ENCODE measurements around the gene SFMBT1.
A peak's percentile ranks its signal among the peaks of the same experiment; 100 is the strongest.
"Not testable (repeated sequence)": the region's sequence is repeated elsewhere in the genome, so short reads cannot be mapped to it uniquely, and the experiment has no call there.

Gene SFMBT1

DNA sequence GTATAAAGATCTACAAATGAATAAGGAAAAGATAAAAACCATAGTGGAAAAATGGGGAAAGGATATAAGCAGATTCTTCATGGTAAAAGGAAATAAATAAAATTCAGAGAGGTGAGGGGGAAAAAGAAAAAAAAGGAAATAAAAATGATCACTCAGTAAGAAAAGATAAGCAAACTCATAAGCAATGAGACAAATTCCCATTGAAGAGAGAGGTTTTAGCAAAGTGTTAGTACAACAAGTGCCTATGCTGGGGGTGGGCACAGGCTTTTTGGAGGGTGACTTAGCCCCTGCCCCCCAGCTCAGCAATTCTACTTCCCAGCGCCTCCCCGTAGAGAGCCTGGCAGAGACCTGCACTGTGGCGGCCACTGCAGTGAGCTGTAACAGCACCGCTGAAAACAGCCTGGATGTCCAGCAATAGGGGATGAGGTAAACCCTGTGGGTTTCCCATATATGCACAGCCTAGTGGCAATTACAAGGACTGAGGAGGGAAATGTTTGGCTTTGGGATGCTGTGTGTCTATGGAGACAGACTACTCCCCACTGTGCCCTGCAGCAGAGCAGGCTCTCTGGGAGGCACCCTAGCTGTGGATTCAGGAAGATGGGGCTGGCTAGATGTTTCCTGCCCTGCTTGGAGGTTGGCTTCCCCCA, 23.7 kb upstream of the SFMBT1 start:
- Histone ChIP-seq H3K36me3 (ENCODE audit: control insufficient read depth, insufficient read depth, low read length) (no peaks in the 10 kb centered on the region), H3K9ac (ENCODE audit: low read length) (no peak overlapping the region), H3K4me3 (ENCODE audit: low read length) (no peak overlapping the region), H3K27me3 (ENCODE audit: control insufficient read depth, insufficient read depth, low read length) (no peaks in the 10 kb centered on the region), H3K4me1 (ENCODE audit: control insufficient read depth, insufficient read depth, low read length) (peaks cover 14% of the 10 kb centered on the region), H3K9me3 (ENCODE audit: control insufficient read depth, low read length) (no peaks in the 10 kb centered on the region)

DNA sequence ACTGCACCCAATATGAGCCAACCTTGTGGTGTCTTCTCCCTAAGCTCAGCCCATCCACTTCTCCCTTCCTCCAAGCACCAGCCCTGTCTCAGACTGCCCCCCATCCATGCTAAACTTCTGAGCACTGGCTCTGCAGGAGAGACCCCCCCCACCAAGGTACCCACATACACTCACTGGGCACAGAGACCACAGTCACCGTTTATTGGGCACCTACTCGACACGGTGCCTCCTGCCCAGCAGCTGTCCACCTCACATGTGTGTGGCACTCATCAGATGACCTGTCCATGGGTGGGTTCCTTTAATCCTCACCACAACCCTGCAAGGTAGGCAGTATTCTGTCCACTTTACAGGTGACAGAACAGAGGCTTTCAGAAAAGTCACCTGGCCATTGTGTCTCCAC, 22.3 kb upstream of the SFMBT1 start:
- H3K4me1 ChIP-seq (ENCODE audit: control insufficient read depth, insufficient read depth, low read length) = peaks cover 10% of the 10 kb centered on the region
- H3K9me3 ChIP-seq (ENCODE audit: control insufficient read depth, low read length) = no peaks in the 10 kb centered on the region
- H3K4me3 ChIP-seq (ENCODE audit: low read length) = no peak overlapping the region
- no peak overlapping the region for H3K9ac ChIP-seq (ENCODE audit: low read length)
- H3K27me3 ChIP-seq (ENCODE audit: control insufficient read depth, insufficient read depth, low read length) = no peaks in the 10 kb centered on the region
- H3K36me3 ChIP-seq (ENCODE audit: control insufficient read depth, insufficient read depth, low read length) = no peaks in the 10 kb centered on the region

DNA sequence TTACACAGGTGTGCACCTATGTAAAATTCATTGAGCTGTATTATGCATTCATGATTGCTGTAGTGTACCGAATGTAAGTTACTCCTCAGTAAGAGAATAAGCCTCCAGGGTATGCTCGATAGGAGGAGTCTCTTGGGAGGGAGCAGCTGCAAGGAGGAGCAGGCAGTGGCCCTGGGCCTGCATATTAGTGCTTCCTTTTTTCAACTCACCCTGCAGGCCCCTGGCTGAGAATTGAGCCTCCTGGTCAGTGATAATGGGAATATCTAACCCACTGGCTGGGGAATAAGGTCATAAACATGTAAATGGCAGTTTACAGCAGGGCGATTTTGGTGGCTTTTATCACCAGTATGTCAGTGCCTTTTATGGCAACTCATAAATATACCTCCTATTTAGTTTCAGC, 21.7 kb upstream of the SFMBT1 start:
- peaks cover 9% of the 10 kb centered on the region for H3K4me1 ChIP-seq (ENCODE audit: control insufficient read depth, insufficient read depth, low read length)
- H3K9me3 ChIP-seq (ENCODE audit: control insufficient read depth, low read length) = no peaks in the 10 kb centered on the region
- no peaks in the 10 kb centered on the region for H3K36me3 ChIP-seq (ENCODE audit: control insufficient read depth, insufficient read depth, low read length)
- no peak overlapping the region for H3K9ac ChIP-seq (ENCODE audit: low read length)
- no peak overlapping the region for H3K4me3 ChIP-seq (ENCODE audit: low read length)
- no peaks in the 10 kb centered on the region for H3K27me3 ChIP-seq (ENCODE audit: control insufficient read depth, insufficient read depth, low read length)

DNA sequence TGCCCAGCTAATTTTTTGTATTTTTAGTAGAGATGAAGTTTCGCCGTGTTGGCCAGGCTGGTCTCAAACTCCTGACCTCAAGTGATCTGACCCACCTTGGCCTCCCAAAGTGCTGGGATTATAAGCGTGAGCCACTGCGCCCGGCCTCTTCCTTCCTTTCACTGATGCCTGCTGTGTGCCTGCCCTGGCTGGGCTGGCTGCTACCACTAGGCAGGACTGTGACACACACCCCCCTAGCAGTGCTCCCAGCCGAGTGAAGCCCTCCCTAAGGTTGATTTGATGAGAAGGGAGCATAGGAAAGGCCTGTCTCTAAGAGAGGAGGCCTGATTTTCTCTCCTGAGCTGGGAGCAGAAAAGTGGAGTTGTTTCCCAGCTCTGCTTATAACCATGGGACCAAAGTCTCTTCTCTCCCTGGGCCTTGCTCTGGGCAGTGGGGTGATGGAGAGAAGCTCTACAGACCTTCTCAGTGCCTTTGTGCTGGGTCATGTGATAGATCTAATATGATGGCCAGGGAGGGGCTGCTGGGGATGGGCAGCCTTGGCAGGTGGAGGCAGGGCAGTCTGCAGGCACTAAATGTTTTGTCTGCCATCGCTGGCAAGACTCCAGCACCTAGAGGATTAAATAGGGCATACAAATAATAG, 20.1 kb upstream of the SFMBT1 start:
- no peak overlapping the region for H3K4me3 ChIP-seq (ENCODE audit: low read length)
- H3K36me3 ChIP-seq (ENCODE audit: control insufficient read depth, insufficient read depth, low read length) = no peaks in the 10 kb centered on the region
- H3K4me1 ChIP-seq (ENCODE audit: control insufficient read depth, insufficient read depth, low read length) = no peaks in the 10 kb centered on the region
- no peak overlapping the region for H3K9ac ChIP-seq (ENCODE audit: low read length)
- H3K9me3 ChIP-seq (ENCODE audit: control insufficient read depth, low read length) = no peaks in the 10 kb centered on the region
- no peaks in the 10 kb centered on the region for H3K27me3 ChIP-seq (ENCODE audit: control insufficient read depth, insufficient read depth, low read length)

DNA sequence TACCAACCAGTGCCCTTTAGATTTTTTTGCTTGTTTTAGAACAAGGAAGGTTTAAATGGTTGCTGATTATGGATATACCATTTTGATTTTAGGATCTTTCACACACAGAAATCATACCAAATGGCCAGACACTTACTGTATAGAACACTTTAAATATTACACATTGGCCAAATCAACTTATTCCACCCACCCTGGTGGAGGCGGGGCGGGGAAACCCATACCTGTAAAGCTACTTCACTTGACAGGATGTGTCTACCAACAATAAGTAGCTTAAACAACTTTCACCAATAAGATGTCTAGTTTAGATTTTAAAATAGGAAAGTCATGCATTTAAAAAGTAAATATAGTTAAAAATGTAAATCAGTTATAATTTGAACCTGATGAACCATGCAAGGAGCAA, 17.0 kb upstream of the SFMBT1 start:
- Histone ChIP-seq H3K4me1 (ENCODE audit: control insufficient read depth, insufficient read depth, low read length) (no peaks in the 10 kb centered on the region), H3K9ac (ENCODE audit: low read length) (no peak overlapping the region), H3K4me3 (ENCODE audit: low read length) (no peak overlapping the region), H3K27me3 (ENCODE audit: control insufficient read depth, insufficient read depth, low read length) (no peaks in the 10 kb centered on the region), H3K36me3 (ENCODE audit: control insufficient read depth, insufficient read depth, low read length) (no peaks in the 10 kb centered on the region), H3K9me3 (ENCODE audit: control insufficient read depth, low read length) (no peaks in the 10 kb centered on the region)

DNA sequence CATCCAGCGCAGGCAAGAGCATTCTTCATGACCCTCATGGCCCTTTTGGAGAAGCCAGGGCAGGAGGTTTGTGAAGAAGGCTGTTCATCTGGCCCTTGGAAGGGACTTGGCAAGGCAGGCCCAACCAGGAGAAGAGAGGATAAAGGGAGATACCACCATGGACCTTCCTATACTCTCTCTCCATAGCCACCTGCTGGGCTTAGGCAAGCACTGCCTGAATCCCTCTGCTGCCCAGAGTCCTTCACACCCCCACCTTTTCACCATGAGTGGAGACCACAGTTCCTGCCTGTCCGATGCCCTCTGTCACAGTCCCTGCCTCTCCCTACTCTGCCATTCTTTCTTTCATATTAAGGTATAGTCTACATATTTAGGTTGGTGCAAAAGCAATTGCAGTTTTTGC, 10.6 kb upstream of the SFMBT1 start:
- H3K36me3 ChIP-seq (ENCODE audit: control insufficient read depth, insufficient read depth, low read length) = no peaks in the 10 kb centered on the region
- no peak overlapping the region for H3K9ac ChIP-seq (ENCODE audit: low read length)
- H3K9me3 ChIP-seq (ENCODE audit: control insufficient read depth, low read length) = no peaks in the 10 kb centered on the region
- H3K4me1 ChIP-seq (ENCODE audit: control insufficient read depth, insufficient read depth, low read length) = no peaks in the 10 kb centered on the region
- no peak overlapping the region for H3K4me3 ChIP-seq (ENCODE audit: low read length)
- H3K27me3 ChIP-seq (ENCODE audit: control insufficient read depth, insufficient read depth, low read length) = no peaks in the 10 kb centered on the region

DNA sequence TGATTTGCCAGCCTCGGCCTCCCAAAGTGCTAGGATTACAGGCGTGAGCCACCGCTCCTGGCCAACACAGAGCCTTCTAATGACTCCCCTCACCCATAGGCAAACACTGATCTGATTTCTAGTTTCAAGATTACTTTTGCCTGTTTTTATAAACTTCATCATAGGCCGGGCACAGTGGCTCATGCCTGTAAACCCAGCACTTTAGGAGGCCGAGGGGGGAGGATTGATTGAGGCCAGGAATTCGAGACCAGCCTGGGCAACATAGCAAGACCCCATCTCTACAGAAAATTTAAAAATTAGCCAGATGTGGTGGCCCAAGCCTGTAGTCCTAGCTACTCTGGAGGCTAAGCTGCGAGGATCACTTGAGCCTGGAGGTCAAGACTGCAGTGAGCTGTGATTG, 8.4 kb upstream of the SFMBT1 start:
- not testable (repeated sequence) for H3K36me3 ChIP-seq (ENCODE audit: control insufficient read depth, insufficient read depth, low read length); H3K9me3 ChIP-seq (ENCODE audit: control insufficient read depth, low read length); H3K27me3 ChIP-seq (ENCODE audit: control insufficient read depth, insufficient read depth, low read length); H3K4me3 ChIP-seq (ENCODE audit: low read length); H3K9ac ChIP-seq (ENCODE audit: low read length); H3K4me1 ChIP-seq (ENCODE audit: control insufficient read depth, insufficient read depth, low read length)

DNA sequence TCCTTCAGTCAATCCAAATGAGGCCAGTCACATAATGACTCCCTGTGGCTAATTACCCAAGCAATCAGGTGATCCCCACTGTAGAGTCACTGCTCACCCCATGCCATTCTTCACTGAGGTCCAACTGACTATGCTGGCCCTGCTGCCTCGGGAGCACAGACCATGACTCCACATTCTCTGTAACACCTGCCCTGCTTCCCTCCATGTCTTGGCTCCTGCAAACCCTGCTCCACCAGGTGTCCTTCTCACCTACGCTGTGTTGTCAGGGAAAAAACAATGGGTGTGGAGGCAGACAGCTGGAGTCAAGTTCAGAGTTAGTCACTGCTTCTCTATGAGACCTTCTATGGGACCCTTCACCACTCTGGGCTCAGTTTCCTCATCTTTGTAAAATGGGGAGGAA, 6.1 kb upstream of the SFMBT1 start:
- no peaks in the 10 kb centered on the region for H3K27me3 ChIP-seq (ENCODE audit: control insufficient read depth, insufficient read depth, low read length)

DNA sequence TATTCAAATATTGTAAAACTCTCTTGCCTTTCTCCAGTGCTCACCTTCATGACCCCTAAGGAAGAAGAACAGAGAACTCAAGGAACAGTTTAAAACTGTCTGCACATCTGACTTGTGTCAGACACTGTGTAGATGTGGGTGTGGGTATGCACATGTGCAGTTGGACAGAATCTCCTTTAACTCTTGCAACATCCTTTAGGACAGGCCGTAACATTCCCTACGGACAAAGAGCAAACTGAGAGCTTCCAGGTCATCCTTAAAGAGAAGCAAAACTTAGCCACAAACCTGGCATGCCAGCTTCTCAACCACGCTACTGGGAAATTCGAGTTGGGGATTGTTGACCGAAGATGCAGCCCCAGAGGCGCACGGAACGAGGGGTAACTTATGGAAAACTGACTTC, 4.1 kb upstream of the SFMBT1 start:
- Histone ChIP-seq H3K4me1 (ENCODE audit: control insufficient read depth, insufficient read depth, low read length) (no peaks in the 10 kb centered on the region), H3K27me3 (ENCODE audit: control insufficient read depth, insufficient read depth, low read length) (peaks cover 3% of the 10 kb centered on the region), H3K4me3 (ENCODE audit: low read length) (no peak overlapping the region), H3K9me3 (ENCODE audit: control insufficient read depth, low read length) (no peaks in the 10 kb centered on the region), H3K9ac (ENCODE audit: low read length) (no peak overlapping the region), H3K36me3 (ENCODE audit: control insufficient read depth, insufficient read depth, low read length) (no peaks in the 10 kb centered on the region)

More for the DNA sequence above, 6.1 kb upstream of the SFMBT1 start:
- no peaks in the 10 kb centered on the region for H3K36me3 ChIP-seq (ENCODE audit: control insufficient read depth, insufficient read depth, low read length)
- no peak overlapping the region for H3K9ac ChIP-seq (ENCODE audit: low read length)
- no peaks in the 10 kb centered on the region for H3K9me3 ChIP-seq (ENCODE audit: control insufficient read depth, low read length)
- no peaks in the 10 kb centered on the region for H3K4me1 ChIP-seq (ENCODE audit: control insufficient read depth, insufficient read depth, low read length)
- H3K4me3 ChIP-seq (ENCODE audit: low read length) = no peak overlapping the region

GRCh38 chr3:53046171-53047170, 598 bp upstream of the SFMBT1 start:
- Histone ChIP-seq H3K27me3 (ENCODE audit: control insufficient read depth, insufficient read depth, low read length) (peaks cover 3% of the 10 kb centered on the region), H3K9me3 (ENCODE audit: control insufficient read depth, low read length) (no peaks in the 10 kb centered on the region), H3K4me1 (ENCODE audit: control insufficient read depth, insufficient read depth, low read length) (no peaks in the 10 kb centered on the region), H3K36me3 (ENCODE audit: control insufficient read depth, insufficient read depth, low read length) (no peaks in the 10 kb centered on the region), H3K4me3 (ENCODE audit: low read length) (peak overlapping the region; percentile 50), H3K9ac (ENCODE audit: low read length) (peak overlapping the region; percentile 80)

GRCh38 chr3:53044711-53045517, 959 bp downstream of the SFMBT1 start:
- Histone ChIP-seq H3K36me3 (ENCODE audit: control insufficient read depth, insufficient read depth, low read length) (no peaks in the 10 kb centered on the region), H3K9ac (ENCODE audit: low read length) (peak overlapping the region; percentile 74), H3K9me3 (ENCODE audit: control insufficient read depth, low read length) (no peaks in the 10 kb centered on the region), H3K27me3 (ENCODE audit: control insufficient read depth, insufficient read depth, low read length) (peaks cover 3% of the 10 kb centered on the region), H3K4me1 (ENCODE audit: control insufficient read depth, insufficient read depth, low read length) (no peaks in the 10 kb centered on the region), H3K4me3 (ENCODE audit: low read length) (peak overlapping the region; percentile 21)

Measured in mucosa of stomach (tissue), 1 donor.